Activated T-helper 9 cell treated with anti-CD3 and anti-CD28 coated beads, Interleukin-2, amount 50 U/mL, for 16 hours (primary cell): ENCODE data around the gene ARID1B.
A peak's percentile ranks its signal among the peaks of the same experiment; 100 is the strongest.
"Not testable (repeated sequence)": the region's sequence is repeated elsewhere in the genome, so short reads cannot be mapped to it uniquely, and the experiment has no call there.

ENCODE experiments used
- DNase-seq: peaks from one replicate; pipeline ENCODE4 v3.0.0-alpha.2; 2020; ENCODE audit warnings: low read depth

ARID1B gene

DNA sequence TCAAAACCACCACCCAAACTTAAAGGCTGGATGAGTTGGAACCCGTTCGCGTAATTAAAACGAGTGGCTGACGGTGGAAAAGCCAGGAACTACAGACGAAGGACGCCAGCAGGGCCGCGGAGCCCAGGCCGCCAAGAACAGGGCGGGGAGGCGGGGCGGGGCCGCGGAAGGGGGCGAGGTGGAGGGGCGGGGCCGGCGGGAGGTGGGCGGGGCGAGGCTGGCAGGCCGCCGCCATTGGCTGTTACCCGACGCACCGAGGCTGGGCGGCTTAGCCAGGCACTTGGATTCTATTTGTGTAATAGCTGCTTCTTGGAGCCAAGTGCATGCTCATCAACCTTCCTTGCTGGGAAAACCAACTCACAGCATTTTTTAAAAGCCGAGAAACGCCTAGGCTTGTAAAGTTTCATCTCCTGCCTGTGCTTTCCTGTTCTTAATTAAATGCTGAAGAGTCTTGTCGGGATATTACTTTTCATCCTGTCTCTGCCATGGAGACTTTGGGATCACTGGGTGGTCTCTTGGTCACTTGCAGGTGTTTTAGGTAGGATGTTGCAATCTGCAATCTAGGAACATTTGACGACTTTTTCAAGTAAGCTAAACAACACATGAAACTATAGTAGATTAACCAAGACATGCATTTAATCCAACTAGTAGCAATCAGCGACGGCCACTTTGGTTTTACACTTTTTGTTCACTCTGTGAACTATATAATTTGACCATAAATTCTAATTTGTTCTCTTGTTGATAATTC is 245.0 kb downstream of the ARID1B start:
- peak; percentile 81 for DNase-seq

DNA sequence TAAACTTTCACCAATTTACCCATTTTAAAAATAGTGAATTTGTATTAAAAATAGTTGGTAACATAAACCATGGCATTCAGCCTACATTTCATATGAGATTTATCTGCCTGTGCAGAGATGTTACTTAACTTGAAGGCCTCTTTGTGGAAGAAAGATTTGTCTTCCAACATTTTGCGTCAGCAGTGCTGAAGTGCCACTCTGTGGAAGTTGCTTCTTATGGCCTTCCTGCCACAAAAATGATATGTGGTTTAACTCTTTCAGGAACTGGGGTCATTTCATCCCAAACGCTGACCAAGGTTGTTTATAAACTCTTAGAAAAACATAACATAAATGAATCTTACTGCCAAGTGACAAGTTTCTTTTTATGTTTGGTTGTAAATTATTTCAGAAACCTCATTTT is 246.8 kb downstream of the ARID1B start:
- no peak for DNase-seq

DNA sequence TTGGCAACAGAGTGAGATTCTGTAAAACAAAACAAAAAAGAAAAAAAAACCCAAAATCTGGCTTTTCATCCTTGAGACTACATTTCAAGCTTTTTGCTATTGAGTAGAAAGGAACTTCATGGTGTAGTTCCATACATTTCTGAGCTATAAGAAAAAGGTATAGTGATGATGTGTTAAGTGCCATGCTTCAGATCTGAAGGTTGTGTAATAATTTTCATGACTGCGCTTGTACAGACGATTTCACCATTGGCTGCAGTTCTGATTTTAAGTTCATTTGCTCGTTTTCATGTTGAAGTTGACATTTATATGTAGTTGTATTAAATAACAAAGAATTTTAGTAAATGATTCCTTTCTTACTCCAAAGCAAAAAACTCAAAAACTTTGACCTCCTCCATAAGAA is 247.6 kb downstream of the ARID1B start:
- DNase-seq = no peak

DNA sequence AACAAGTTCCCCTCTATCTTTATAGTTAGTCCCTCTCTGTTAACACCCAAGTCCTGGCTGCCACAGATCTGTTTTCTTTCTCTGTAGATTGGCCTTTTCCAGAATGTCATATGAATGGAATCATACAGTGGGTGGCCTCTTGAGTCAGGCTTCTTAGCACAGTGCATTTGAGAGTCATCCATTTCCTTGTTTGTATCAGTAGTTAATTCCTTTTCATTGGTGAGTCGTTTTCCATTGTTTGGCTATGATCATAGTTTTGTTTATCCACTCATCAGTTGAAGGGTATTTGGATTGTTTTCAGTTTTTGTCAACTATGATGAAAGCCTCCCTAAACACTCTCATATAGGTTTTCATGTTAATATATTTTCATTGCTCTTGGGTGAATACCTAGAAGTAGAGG is 248.3 kb downstream of the ARID1B start:
- no peak for DNase-seq

DNA sequence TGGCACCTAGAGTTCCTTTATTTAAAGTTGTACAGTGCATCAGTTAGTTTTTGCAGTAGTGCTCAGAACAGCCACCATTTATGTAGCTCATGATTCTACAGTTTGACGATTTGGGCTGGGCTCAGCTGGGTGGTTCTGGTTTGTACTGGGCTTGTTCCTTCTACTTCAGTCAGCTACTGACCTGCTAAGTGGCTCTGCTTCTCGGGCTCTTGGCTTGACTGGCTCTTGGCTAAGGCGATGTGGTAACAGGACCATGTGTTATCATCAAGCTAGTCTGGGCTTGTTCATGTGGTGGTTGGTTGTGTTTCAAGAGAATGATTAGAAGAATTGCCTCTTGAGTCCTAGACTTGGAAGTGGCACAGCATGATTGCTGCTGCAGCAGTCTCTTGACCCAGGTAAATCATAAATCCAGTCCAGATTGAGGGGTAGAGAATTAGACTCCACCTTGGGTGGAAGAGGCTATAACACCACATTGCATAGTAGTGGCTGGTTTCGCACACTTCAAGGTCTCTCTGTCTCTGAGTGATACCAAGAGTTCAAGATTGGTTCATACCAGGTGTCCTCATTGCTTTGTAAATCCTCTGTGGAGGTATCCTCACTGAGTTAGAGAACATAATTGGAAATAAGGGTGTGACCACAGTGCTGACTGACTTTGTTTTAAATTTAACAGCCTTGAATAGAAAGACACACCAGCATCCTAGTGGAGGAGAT is 253.0 kb downstream of the ARID1B start:
- no peak for DNase-seq

DNA sequence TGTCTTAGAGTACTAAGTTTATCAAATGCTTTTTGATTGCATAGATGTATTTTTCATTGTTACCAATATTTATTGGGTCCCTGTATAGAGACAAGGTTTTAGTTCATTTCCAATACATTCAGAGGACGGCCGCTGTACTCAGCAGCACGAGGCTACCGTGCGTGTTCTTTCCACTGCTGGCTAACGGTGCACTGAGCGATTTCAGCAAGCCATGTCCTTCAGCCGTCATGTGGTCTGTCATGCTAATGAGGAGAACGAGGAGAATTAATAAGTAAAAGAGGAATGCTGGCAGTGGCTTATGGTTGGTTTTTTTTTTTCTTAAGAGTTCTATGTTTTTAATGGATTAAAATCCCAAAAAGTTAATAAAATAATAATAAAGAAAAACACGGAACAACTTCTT is 253.6 kb downstream of the ARID1B start:
- DNase-seq = no peak

DNA sequence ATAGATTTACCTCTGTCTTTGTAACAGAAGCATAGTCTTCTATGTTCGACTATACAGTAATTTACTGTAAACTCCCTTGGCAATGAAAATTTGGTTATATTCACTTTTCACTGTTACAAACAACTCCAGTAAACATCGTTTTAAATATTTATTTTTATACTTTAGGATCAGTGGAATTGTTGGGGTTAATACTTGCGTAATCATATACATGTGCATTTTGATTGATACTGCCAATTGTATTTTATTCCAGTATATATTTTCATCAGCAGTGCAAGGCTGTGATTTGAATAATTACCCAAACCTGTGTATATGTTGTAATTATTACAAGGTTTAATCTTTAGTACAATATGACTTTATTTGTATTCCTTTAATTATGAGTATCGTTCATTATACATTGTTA is 255.7 kb downstream of the ARID1B start:
- no peak for DNase-seq

DNA sequence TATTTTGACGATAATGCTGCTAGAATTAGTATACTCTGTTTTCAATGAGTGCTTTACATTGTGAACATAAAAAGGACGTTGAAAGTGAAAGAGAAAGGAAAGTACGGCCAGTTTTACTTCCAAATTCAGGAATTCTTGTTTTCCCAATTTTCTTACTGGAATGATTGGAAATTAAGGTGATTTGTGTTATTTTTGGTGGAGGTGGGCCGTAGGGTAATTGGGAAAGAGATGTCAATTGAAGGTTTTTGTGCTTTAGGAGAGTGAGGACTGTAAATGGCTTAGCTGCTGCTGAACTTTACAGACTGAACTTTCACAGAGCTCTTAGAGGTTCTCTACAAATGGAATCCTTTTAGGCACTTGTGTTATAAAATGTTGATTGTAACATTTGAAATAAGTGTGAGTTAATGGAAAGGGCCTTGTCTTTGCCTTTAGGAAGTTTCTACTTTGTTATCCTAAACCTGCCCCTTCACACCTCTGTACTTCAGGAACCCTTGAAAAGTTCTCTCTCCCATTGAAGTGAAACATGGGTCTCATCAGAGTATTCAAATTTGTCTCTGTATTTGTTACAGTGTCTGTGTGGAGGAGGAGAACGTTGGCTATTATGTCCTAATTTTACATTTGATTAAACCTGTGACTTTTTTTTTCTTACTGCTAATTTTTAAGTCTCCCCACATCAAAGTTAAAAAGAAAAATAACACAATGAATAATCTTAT is 256.4 kb downstream of the ARID1B start:
- no peak for DNase-seq

DNA sequence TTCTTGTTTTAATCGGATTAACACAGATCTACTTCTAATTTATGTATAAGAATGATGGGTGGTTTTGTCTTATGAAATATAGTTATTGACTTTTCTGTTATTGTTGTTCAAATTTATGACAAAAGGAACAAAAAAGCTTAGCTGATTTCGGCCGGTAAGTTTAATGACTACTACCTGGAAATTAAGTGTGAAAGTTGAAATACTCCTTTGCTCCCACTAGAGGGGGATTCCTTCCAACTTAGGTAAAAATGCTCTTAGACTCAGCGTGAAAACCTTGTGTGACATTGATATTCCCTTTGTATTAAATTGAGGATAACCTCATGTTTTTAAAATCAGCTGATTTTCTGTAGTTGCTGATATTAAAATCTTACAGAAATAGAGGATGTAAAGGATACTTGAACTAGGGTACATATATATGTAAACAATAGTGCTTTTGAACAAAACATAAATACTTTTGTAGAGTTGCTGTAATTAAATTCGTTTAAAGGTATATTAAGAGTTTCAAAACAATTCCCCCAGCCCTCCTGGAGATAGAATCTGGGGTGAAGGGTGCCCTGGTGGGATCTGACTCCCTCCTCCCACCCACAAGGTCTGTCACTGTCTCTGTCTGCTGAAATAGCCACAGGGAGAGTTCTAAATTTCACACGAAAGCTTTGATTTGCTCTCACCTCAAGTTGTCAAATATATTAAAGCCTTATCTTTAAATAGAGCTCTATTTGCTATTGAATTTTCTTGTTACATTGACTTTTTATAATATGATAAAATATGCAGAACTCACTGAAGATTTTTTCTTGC is 257.5 kb downstream of the ARID1B start:
- DNase-seq = no peak

DNA sequence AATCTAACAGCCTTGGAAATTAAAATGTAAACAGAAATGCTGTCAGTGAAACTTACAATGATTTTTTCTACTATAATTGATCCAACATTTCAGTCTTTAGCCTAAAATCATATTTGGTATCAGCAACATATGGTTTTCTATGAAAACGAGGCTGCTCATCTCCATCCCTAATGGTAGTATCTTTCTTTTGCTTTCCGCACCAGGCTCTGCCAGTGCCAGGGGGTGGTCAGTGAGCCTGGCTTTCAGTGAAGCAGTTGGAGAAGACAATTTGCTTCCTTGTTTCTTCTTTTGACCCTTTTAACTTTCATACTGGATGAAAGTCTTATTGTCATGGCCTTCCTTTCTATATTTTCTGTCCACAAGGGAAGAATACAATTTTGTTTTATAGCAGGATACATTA is 258.4 kb downstream of the ARID1B start:
- no peak for DNase-seq

DNA sequence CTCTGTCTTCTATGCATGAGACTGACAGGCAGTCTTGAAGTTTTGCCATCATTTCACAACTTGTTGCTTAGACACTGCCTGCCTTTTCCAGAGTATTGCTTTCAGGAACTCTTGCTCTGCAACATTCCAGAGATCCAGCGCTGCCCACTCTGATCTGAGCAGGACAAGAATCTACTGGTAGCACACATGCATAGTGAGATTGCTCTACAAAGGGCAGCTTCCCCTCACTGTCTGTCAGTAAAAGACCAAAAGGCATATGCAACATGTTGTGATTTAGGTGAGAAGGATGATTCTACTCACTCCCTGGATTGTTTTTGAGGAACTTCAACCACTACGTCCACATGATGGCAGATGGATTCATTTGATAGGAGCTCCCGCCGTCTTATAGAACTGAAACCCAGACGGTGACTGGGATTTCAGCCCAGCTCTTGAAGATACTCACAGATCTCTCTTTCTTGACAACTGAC is 259.1 kb downstream of the ARID1B start:
- DNase-seq = no peak

DNA sequence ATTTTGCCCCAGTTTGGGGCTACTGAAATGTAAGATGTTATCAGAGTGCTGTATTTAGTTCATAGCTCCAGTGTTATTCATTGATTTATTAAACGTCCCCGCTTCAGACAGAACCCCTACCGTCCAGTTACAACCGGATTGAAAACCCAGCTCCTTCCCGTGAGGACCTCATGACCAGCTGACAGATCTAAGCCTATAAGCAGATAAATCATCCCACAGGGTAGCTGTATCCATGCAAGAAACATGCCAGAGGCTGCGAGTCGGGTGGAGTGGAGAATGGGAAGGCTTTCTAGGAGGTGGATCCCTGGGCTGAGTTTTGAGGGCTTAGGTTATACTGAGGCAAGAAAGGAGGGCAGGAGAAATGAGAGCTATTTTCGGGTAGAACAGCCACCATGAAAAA is 260.0 kb downstream of the ARID1B start:
- DNase-seq = no peak

DNA sequence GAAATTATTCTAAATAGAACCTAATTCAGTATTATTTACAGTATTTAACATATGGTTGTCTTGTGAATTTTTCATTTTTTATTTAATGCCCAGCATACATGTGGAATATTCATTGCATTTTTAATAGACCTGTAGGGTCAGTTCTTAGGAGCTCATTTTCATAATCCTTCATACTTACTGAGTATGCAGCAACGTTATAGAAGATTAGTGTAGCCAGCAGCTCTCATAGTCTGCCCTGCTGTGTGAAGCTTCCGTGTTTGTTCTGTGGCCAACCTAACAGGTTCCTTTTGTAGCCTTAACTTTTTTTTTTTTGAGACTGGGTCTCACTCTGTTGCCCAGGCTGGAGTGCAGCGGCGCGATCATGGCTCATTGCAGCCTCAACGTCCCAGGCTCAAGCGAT is 261.4 kb downstream of the ARID1B start:
- no peak for DNase-seq

DNA sequence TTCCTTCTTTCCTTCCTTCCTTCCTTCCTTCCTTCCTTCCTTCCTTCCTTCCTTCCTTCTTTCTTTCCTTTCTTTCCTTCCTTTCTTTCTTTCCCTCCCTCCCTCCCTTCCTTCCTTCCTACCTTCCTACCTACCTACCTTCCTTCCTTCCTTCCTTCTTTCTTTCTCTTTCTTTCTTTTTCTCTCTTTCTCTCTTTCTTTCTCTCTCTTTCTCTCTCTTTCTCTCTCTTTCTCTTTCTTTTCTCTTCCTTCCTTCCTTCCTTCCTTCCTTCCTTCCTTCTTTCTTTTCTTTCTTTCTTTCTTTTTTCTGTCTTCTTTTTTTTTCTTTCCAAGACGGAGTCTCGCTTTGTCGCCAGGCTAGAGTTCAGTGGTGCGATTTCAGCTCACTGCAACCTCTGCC is 262.5 kb downstream of the ARID1B start:
- DNase-seq = not testable (repeated sequence)

DNA sequence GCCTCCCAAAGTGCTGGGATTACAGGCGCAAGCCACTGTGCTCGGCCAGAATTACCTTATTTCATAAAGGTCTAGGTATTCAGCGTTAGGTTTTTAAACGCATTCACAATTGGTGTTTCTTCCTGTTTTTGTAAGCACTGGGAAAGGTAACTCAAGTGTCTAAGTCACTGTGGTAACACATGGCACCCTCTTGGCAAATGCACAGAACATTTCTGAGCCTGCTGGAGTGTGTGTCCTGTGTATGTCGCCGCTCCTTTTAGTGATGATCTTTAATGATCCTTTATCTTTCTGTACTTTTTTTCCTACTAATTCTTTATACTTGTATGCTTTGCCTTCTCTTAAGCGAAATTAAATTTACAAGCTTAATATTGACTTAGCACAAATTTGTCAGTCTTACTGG is 263.0 kb downstream of the ARID1B start:
- no peak for DNase-seq

DNA sequence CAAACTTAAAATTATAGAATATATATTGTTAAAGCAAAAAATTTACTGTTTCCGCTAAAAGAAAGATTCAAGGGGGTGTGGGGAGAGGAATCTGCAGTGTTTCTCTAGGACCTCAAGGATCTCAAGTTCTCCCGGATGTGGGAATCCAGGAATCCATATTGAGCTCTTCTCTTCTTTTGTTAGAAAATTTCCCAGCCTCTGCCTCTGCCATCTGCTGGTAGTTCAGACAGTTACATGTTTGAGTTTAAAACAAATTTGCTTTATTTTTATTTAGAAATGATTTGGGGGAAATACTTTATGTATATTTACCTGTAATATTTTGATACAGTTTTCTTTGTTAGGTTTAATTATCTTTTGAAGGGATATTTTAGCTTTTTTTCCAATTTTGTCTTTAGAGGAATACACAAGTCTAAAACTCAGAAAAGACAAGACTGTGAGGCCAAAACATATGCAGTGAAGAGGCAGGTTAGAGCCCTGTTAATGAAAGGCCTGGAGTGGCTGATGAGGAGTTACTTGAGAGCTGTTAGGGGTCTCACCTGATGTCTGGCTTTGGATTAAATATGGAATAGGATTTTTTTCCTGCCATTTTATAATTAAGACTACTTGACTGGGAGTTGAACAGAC is 268.8 kb downstream of the ARID1B start:
- no peak for DNase-seq

DNA sequence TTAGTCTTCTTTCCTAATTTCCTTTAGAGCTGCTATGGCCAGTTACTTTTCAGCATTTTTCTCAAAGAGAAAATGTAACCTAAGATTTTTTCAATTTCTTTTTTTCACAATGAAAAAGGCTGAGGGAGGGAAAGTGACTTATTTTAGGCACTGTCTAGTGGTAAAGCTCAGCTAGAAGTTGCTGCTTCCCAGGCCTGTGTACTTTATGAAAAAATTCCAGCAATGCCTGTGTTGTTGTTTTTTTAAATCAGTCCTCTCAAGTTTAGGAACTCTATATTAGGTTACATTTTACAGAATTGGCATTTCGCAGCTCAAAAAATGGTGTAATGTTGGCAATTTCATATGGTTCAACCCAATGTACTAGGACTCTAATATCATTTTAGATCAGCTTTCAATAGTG is 269.6 kb downstream of the ARID1B start:
- DNase-seq = no peak

DNA sequence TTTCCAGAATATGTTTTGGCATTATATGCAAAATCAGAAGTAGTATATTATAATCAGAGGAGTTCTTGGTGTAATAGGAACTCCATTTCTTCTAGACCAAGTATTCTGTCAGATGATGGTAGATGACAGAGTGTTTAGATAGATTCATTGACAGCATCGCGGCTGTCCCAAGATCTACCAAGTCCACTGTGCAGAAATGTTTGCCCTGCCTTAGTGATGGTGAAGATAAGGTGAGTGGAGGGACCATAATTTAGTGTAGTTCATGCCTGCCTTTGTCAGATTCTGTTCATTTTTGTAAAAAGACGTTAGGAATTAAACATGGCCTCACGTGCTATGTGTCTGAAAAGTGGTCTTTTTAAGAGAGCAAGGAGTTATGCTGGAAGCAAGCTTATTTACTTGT is 270.1 kb downstream of the ARID1B start:
- DNase-seq = no peak

DNA sequence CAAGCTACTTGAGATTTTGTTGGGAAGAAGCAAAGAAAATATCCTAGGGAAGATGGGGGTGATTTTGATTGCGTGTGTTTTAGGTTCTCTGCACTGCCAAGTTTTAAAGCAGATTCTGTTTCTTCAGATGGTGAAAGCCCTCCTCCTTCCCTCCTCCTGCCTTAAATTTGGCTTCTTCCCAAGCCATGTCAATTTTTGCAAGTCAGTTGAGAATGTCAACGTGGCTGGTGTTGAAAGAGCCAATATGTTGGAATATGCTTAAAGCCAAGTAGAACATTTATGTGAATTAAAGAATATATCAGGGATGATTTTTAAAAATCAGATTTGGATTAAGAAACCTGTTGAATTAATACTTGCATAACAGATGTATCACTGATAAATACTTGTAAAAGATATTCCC is 270.8 kb downstream of the ARID1B start:
- no peak for DNase-seq

DNA sequence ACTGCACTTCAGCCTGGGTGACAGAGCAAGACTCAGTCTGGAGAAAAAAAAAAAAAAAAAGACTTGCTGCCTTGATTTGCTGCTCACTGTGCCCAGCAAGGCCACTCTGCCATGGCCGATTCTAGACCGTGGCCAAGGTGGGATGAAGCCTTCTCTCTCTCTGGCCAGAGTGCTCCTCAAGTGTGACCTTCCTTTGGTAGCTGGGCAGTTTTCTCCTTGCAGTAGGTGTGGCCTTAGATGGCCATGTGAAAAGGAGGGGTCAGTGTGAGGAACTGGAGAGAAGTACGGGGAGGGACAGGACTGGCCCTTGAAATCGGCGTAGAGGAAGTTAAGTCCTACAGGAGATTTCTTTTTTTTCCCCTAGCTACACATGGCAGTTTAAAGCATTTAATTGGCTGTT is 272.0 kb downstream of the ARID1B start:
- DNase-seq = no peak

DNA sequence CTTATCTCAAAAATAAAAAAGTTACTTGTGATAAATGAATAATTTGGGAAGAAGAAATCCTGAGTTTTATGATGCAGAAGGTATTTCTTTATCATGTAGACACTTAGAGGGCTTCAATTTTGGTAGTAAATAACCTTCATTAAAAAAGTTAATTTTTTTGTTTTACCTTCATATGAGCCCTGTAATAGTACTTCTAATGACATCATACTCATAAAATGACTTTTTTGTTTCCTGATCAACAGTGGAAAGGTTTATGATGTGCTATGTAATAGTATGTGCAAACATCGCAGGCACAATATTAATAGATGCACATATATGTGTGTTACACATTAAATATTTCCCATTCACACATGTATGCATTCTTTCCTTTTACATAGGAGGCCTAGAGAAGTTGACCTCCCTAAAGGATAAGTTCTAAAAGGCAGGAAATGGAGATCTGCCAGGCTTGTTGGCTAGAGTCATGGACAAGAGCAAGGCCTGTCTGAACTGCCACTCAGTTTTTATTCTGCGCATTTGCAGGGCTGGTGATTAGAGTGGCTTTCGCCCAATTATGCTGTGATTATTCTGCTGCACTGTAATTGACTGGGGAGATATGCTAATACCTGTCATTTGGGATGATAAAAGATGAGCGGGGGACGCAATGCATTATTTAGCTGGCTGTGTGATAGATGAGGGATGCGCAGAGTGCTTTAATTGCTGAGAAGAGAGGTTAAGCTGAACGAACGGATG is 273.5 kb downstream of the ARID1B start:
- DNase-seq = no peak
